NB4 (cell line): ENCODE measurements around the gene TGFBR1.

Experiments
- POLR2A ChIP-seq: IDR thresholded peaks from 2 replicates; pipeline ENCODE4 v1.6.1; 2011; ENCODE audit warnings: mild to moderate bottlenecking; ENCODE audit not compliant: insufficient read length; ENCODE audit errors: extremely low read depth
- TF ChIP-seq, protein P1 (sequence below): IDR thresholded peaks from one replicate; pipeline ENCODE4 v1.5.1; 2012; ENCODE audit warnings: low read depth, low read length

DNA sequence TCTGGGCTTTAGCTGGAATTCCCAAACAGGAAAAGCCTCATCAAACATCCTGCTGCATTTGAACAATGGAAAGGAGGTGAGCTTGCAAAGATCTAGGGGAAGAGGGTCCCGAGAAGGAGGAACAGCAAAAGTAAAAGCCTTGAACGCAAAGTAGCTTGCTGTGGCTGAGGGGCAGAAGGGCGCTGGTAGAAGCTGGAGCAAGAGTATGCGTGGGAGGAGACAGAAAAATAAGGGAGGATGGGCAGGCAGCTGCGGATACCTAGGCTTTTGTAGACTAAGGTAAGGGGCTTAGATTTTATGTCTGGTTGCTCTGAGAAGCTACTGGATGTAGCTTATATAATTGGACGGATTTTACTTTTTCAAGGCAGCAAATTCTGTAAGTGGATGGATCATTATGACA lies 21.9 kb upstream of the TGFBR1 start:
- no peak for TF ChIP-seq POLR2A
- TF ChIP-seq, protein P1, sequence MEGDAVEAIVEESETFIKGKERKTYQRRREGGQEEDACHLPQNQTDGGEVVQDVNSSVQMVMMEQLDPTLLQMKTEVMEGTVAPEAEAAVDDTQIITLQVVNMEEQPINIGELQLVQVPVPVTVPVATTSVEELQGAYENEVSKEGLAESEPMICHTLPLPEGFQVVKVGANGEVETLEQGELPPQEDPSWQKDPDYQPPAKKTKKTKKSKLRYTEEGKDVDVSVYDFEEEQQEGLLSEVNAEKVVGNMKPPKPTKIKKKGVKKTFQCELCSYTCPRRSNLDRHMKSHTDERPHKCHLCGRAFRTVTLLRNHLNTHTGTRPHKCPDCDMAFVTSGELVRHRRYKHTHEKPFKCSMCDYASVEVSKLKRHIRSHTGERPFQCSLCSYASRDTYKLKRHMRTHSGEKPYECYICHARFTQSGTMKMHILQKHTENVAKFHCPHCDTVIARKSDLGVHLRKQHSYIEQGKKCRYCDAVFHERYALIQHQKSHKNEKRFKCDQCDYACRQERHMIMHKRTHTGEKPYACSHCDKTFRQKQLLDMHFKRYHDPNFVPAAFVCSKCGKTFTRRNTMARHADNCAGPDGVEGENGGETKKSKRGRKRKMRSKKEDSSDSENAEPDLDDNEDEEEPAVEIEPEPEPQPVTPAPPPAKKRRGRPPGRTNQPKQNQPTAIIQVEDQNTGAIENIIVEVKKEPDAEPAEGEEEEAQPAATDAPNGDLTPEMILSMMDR, result no peak
